Right cardiac atrium (tissue), 5 donors: ENCODE measurements around the gene LRP3. TPM values are rescaled to one million over a fixed set of nuclear protein-coding genes. Genes with fewer than 3 reads are reported as not detected.
"Not testable (repeated sequence)": the region's sequence is repeated elsewhere in the genome, so short reads cannot be mapped to it uniquely, and the experiment has no call there.

Experiments used
- ATAC-seq, 2 donors: fragments of 200-7000 bp; cut with Tn5 transposase; one replicate each; pipeline versions ENCODE4 v1.8.0 to v1.9.1; 2020; ENCODE audit warnings: moderate library complexity in 2 of 2, mild to moderate bottlenecking in 1 of 2
- DNase-seq, 3 donors: peaks; one replicate each; pipeline ENCODE4 v3.0.0-alpha.2; 2020
- H3K27ac ChIP-seq: one replicate; pipeline ENCODE4 v1.5.1; 2013; ENCODE audit warnings: mild to moderate bottlenecking, low read length, control low read depth, moderate library complexity
- H3K27me3 ChIP-seq: one replicate; pipeline ENCODE4 v1.6.1; 2013; ENCODE audit not compliant: control insufficient read depth, insufficient read depth
- H3K4me1 ChIP-seq: one replicate; pipeline ENCODE4 v1.6.1; 2013; ENCODE audit warnings: low read length; ENCODE audit not compliant: control insufficient read depth, insufficient read depth
- H3K4me3 ChIP-seq: one replicate; pipeline ENCODE4 v1.5.1; 2013; ENCODE audit warnings: low read length, control low read depth
- H3K9me3 ChIP-seq: one replicate; pipeline ENCODE4 v1.6.1; 2013; ENCODE audit warnings: low read length; ENCODE audit not compliant: control insufficient read depth
- WGBS: extraction: QIAGEN DNeasy Blood & Tissue Kit; methylation state at CpG from one replicate; pipeline ENCODE4 v1.1.7; 2013; 5-methylcytosine and 5-hydroxymethylcytosine counted together
- intact Hi-C, 4 donors: fragments of 100-400 bp; cut with DNase I; formaldehyde crosslinking; loops; one replicate each; pipeline versions ENCODE4 v1.11.0 to v1.14.0; 2022 to 2023
- long read RNA-seq, 4 donors: library from polyadenylated mRNA; unstranded; transcript quantifications; one replicate each; pipeline ENCODE4 v2.0.0, GENCODE V29; 2020 to 2021
- polyA plus RNA-seq: library from polyadenylated mRNA; stranded (reverse); fragments of 200-250 nt; gene quantifications from one replicate; pipeline ENCODE4 v1.2.3, GENCODE V29; 2013
- total RNA-seq, 4 donors: library from RNA; stranded (reverse); fragmentation: NEBNext Ultra II Directional; extraction: Animal tissue kit (Norgen Biotek cat#: 25700); gene quantifications; one replicate each; pipeline ENCODE4 v1.2.1, GENCODE V29; 2021
- donor health status: healthy with polysubstance abuse.
- donor health status: DM: no; HTN: yes; CAD: no.
- donor health status: DM: no; HTN: no; CAD: no.
- donor health status: DM: no; HTN: yes; CAD: no; lungs with severe emphysema.
- donor health status: DM: yes; HTN: yes; CAD: no.

Gene LRP3
- total RNA-seq, result 10 to 100 TPM; 14.4 to 20.7 (median 14.8) TPM
- 13.2 TPM for polyA plus RNA-seq
- long read RNA-seq, donor 1, transcript LRP3-203 (3 exons, 3,278 nt), result minor isoform, 6 of 123 reads
- long read RNA-seq, donor 1, transcript LRP3-201 (7 exons, 3,807 nt), result major isoform, 92 of 123 reads
- long read RNA-seq, donor 1, partial matches to known transcripts, result 16 of 123 reads
- long read RNA-seq, donor 1, other reads (novel, unspliced or antisense), result 9 of 123 reads
- long read RNA-seq, donor 2, transcript LRP3-201 (7 exons, 3,807 nt), result major isoform, 66 of 95 reads
- long read RNA-seq, donor 2, transcript LRP3-203 (3 exons, 3,278 nt), result minor isoform, 9 of 95 reads
- long read RNA-seq, donor 2, partial matches to known transcripts, result 7 of 95 reads
- long read RNA-seq, donor 2, other reads (novel, unspliced or antisense), result 13 of 95 reads
- long read RNA-seq, donor 3, transcript LRP3-203 (3 exons, 3,278 nt), result major isoform, 9 of 22 reads
- long read RNA-seq, donor 3, partial matches to known transcripts, result 8 of 22 reads
- long read RNA-seq, donor 3, other reads (novel, unspliced or antisense), result 3 of 22 reads
- long read RNA-seq, donor 4, transcript LRP3-201 (7 exons, 3,807 nt), result major isoform, 46 of 68 reads
- long read RNA-seq, donor 4, transcript LRP3-203 (3 exons, 3,278 nt), result minor isoform, 13 of 68 reads
- long read RNA-seq, donor 4, partial matches to known transcripts, result 2 of 68 reads
- long read RNA-seq, donor 4, other reads (novel, unspliced or antisense), result 7 of 68 reads

- no peaks in the 10 kb centered on the region for H3K27me3 ChIP-seq
- peak within 1 kb of the TSS; percentile 94 for H3K4me3 ChIP-seq
- WGBS, result 3% methylated on average over 50 of the region's 50 CpGs
- DNase-seq (peak; percentile 57 to 88 (median 85)), ATAC-seq (peak; percentile 64 to 85)
- no peaks in the 10 kb centered on the region for H3K9me3 ChIP-seq
- intact Hi-C loops, result no loop called here
- no peak within 1 kb of the TSS for H3K27ac ChIP-seq
- H3K4me1 ChIP-seq, result peaks cover 3% of the 10 kb centered on the region
Measured at GRCh38 chr19:33193865-33194362, at the start of gene LRP3. Gene LRP3, plus strand, starts transcription at chr19:33194330. Its CDS starts 456 bp downstream, at chr19:33194786.

GRCh38 chr19:33146209-33146608 is 47.9 kb upstream of the LRP3 start:
- intact Hi-C loops, result no loop called here
- WGBS, result 88% methylated on average over 9 of the region's 9 CpGs
- no peak for ATAC-seq
- H3K27me3 ChIP-seq, result no peaks in the 10 kb centered on the region
- no peak overlapping the region for H3K27ac ChIP-seq
- no peaks in the 10 kb centered on the region for H3K4me1 ChIP-seq
- DNase-seq, result no peak
- no peaks in the 10 kb centered on the region for H3K9me3 ChIP-seq
- H3K4me3 ChIP-seq, result no peak overlapping the region

GRCh38 chr19:33147538-33147937 is 46.6 kb upstream of the LRP3 start:
- H3K27me3 ChIP-seq, result no peaks in the 10 kb centered on the region
- DNase-seq (no peak), ATAC-seq (no peak)
- no peaks in the 10 kb centered on the region for H3K4me1 ChIP-seq
- H3K4me3 ChIP-seq, result no peak overlapping the region
- no peaks in the 10 kb centered on the region for H3K9me3 ChIP-seq
- H3K27ac ChIP-seq, result no peak overlapping the region
- intact Hi-C loops, result no loop called here
- WGBS, result 83% methylated on average over 6 of the region's 6 CpGs

- H3K27me3 ChIP-seq, result no peaks in the 10 kb centered on the region
- intact Hi-C loops, result no loop called here
- WGBS, result 74% methylated on average over 14 of the region's 14 CpGs
- H3K27ac ChIP-seq, result no peak overlapping the region
- ATAC-seq, result no peak
- no peaks in the 10 kb centered on the region for H3K9me3 ChIP-seq
- H3K4me1 ChIP-seq, result no peaks in the 10 kb centered on the region
- DNase-seq, result no peak
- no peak overlapping the region for H3K4me3 ChIP-seq
Measured at GRCh38 chr19:33150852-33151518, 43.1 kb upstream of the LRP3 start.

GRCh38 chr19:33152176-33152575 is 42.0 kb upstream of the LRP3 start:
- ATAC-seq (no peak), DNase-seq (no peak)
- no peaks in the 10 kb centered on the region for H3K27me3 ChIP-seq
- H3K9me3 ChIP-seq, result no peaks in the 10 kb centered on the region
- no peak overlapping the region for H3K27ac ChIP-seq
- WGBS, result 62% methylated on average over 2 of the region's 2 CpGs
- no peaks in the 10 kb centered on the region for H3K4me1 ChIP-seq
- intact Hi-C loops, result no loop called here
- no peak overlapping the region for H3K4me3 ChIP-seq

- 81% methylated on average over 4 of the region's 4 CpGs for WGBS
- ATAC-seq, H3K27ac ChIP-seq: not testable (repeated sequence)
Measured at GRCh38 chr19:33152625-33153024, 41.5 kb upstream of the LRP3 start.

GRCh38 chr19:33154313-33154712 is 39.8 kb upstream of the LRP3 start:
- H3K4me3 ChIP-seq, DNase-seq, ATAC-seq, H3K4me1 ChIP-seq, intact Hi-C loops, H3K27me3 ChIP-seq, H3K27ac ChIP-seq, H3K9me3 ChIP-seq: not testable (repeated sequence)
- 86% methylated on average over 6 of the region's 6 CpGs for WGBS

More at GRCh38 chr19:33152625-33153024, 41.5 kb upstream of the LRP3 start:
- H3K27me3 ChIP-seq, H3K9me3 ChIP-seq, DNase-seq, intact Hi-C loops, H3K4me3 ChIP-seq, H3K4me1 ChIP-seq: not testable (repeated sequence)

- H3K4me1 ChIP-seq, result no peaks in the 10 kb centered on the region
- intact Hi-C loops, result no loop called here
- no peaks in the 10 kb centered on the region for H3K9me3 ChIP-seq
- DNase-seq (no peak), ATAC-seq (no peak)
- WGBS, result 61% methylated on average over 5 of the region's 5 CpGs
- no peak overlapping the region for H3K27ac ChIP-seq
- no peak overlapping the region for H3K4me3 ChIP-seq
- no peaks in the 10 kb centered on the region for H3K27me3 ChIP-seq
Measured at GRCh38 chr19:33156334-33156733, 37.8 kb upstream of the LRP3 start.

- Histone ChIP-seq H3K4me1 (no peaks in the 10 kb centered on the region), H3K27ac (no peak overlapping the region), H3K4me3 (no peak overlapping the region), H3K9me3 (no peaks in the 10 kb centered on the region), H3K27me3 (no peaks in the 10 kb centered on the region)
- no peak for ATAC-seq
- intact Hi-C loops, result no loop called here
- DNase-seq, result no peak
- 60% methylated on average over 3 of the region's 3 CpGs for WGBS
Measured at GRCh38 chr19:33157906-33158305, 36.2 kb upstream of the LRP3 start.

- H3K27ac ChIP-seq, result no peak overlapping the region
- whole genome bisulfite sequencing, result 91% methylated on average over 6 of the region's 6 CpGs
- intact Hi-C loops, result no loop called here
- no peaks in the 10 kb centered on the region for H3K9me3 ChIP-seq
- ATAC-seq (no peak), DNase-seq (no peak)
- H3K4me1 ChIP-seq, result no peaks in the 10 kb centered on the region
- H3K27me3 ChIP-seq, result no peaks in the 10 kb centered on the region
- H3K4me3 ChIP-seq, result no peak overlapping the region
Measured at GRCh38 chr19:33158365-33158764, 35.8 kb upstream of the LRP3 start.

GRCh38 chr19:33159149-33159548 is 35.0 kb upstream of the LRP3 start:
- Histone ChIP-seq H3K4me1 (no peaks in the 10 kb centered on the region), H3K27ac (no peak overlapping the region), H3K27me3 (no peaks in the 10 kb centered on the region), H3K4me3 (no peak overlapping the region), H3K9me3 (no peaks in the 10 kb centered on the region)
- ATAC-seq, result no peak
- intact Hi-C loops, result no loop called here
- no peak for DNase-seq
- 99% methylated on average over 4 of the region's 4 CpGs for WGBS
